RCC 7860 (cell line): Measurements from ENCODE around the gene ARAP2.

Experiments used
- DNase-seq: peaks from one replicate; pipeline ENCODE4 v3.0.0-alpha.2; 2015; ENCODE audit warnings: low spot score
- FAIRE-seq: peaks from 2 replicates; lab custom pipeline; 2012; peaks lifted over from hg19 to GRCh38; lab: Jason Lieb, UNC

ARAP2 gene

DNA sequence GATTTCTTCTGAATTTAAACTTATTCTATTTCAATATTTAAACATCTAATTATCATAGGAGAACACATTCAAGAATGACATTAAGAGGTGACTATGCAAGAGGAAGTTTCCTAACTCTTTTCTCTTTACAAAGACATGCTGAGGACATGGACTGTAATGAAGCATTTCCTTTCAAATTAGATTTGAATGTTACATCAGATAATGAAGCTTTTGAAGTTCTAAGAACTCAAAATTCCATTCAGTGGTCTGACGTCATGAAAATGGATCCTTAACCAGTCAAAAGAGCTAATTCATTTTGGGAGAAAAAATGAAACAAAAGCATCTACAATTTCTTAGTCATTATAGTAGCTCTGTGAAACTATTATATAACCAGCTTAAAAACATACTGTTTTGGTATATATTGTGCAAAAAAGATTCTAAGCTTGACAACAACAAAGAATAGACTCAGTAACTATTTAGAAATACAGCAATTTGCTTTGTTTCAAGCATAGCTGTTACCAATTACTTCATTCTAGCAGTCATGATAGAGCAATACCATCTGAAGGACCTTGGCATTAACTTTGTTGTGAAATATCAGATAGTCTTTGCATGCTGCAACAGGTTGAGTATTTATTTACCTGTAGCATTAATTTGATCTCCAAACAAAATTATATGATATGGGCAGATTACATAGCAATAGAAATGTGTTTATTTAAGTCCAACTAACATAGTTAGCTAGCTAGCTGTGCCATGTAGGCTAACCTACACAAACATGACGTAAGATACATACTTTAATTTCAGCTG lies 23.4 kb upstream of the ARAP2 start:
- no peak for FAIRE-seq
- no peak for DNase-seq

DNA sequence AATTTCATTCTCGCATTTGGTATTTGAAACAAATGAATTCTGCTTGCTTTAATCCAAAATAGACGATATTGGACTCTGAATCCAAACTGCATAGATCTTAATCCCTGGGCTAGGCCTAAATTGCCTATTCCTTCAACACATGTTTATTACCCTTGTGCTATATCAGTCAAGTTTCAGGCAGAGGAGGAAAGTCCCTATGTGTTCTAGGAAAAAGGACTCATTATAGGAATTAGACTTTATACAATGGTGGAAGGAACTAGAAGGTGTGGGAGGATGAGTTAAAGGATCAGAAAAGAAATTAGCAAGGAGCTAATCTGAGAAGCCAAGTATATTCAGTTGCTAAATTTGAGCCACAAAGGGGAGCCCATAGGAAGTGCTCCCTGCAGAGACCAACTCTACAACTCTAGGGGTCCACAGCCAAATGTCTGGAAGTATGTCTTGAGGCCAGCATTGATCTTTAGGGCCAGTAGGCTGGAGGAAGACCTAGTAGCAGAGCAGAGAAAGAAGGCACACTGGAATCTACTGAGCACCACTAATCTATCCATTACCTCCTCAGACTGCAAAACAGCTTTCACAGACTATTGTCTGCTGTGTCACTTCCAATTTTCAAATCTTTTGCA lies 20.0 kb upstream of the ARAP2 start:
- no peak for FAIRE-seq
- DNase-seq = no peak

DNA sequence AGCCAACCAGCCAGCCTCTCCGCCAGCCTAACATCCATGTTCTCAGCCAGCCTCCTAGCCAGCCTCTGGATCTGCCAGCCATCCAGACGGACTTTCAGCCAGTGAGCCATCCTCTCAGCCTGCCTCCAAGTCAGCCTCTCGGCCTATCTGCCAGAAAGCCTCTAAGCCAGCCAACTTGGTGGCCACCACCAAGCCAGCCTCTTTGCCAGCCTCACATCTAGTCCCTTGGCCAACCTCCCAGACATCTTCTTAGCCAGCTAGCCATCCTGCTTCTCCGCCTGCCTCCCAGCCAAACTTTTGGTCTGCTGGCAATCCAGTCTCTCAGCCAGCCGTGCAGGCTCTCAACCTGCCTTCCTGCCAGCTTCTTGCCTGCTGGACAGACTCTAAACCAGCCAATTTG lies 16.4 kb upstream of the ARAP2 start:
- DNase-seq (no peak), FAIRE-seq (no peak)

GRCh38 chr4:36256398-36256891 lies 12.1 kb upstream of the ARAP2 start:
- DNase-seq (no peak), FAIRE-seq (no peak)

DNA sequence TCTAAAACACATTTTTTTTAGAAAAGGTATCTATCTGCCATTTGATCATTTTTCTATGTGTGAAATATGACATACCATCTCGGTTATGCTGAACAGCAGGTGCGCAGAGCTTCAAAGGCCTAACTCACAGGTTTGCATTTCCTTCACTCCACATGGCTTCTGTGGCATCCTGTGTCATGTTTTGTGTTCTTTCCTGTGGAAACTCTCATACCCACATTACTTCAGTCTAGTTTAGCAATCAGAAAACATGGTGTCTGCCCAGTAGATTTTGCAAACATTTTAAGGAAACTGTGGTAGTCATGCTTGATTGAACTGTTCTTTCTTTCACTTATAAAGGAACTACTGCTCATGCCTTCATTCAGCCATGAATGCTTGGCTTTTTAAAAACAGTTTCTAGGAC lies 11.3 kb upstream of the ARAP2 start:
- FAIRE-seq = no peak
- no peak for DNase-seq

GRCh38 chr4:36254371-36254770 lies 10.1 kb upstream of the ARAP2 start:
- FAIRE-seq (no peak), DNase-seq (no peak)

DNA sequence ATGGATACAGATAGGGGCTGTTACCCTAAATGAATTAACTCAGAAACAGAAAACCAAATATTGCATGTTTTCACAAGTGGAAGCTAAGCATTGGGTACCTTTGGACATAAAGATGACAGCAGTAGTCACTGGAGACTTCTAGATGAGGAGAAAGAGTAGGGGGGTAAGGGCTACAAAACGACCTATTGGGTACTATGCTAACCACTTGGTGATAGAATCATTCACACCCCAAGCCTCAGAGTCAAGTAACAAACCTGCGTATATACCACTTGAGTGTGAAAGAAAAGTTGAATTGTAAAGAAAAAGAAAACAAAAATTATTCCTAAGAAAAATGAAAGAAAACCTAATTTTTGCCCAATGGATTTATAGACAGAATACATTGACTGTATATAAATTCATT lies 7.7 kb upstream of the ARAP2 start:
- DNase-seq = no peak
- no peak for FAIRE-seq

- FAIRE-seq = no peak
- DNase-seq = no peak
Observed at GRCh38 chr4:36249610-36250009, 5.3 kb upstream of the ARAP2 start.

GRCh38 chr4:36243355-36244256 lies 708 bp downstream of the ARAP2 start:
- peak; percentile 26 for DNase-seq

GRCh38 chr4:36242629-36243354 lies 1.5 kb downstream of the ARAP2 start:
- no peak for DNase-seq
- FAIRE-seq = peak; percentile 34

More at GRCh38 chr4:36243355-36244256, 708 bp downstream of the ARAP2 start:
- no peak for FAIRE-seq

GRCh38 chr4:36241771-36242170 lies 2.5 kb downstream of the ARAP2 start:
- DNase-seq (no peak), FAIRE-seq (no peak)

DNA sequence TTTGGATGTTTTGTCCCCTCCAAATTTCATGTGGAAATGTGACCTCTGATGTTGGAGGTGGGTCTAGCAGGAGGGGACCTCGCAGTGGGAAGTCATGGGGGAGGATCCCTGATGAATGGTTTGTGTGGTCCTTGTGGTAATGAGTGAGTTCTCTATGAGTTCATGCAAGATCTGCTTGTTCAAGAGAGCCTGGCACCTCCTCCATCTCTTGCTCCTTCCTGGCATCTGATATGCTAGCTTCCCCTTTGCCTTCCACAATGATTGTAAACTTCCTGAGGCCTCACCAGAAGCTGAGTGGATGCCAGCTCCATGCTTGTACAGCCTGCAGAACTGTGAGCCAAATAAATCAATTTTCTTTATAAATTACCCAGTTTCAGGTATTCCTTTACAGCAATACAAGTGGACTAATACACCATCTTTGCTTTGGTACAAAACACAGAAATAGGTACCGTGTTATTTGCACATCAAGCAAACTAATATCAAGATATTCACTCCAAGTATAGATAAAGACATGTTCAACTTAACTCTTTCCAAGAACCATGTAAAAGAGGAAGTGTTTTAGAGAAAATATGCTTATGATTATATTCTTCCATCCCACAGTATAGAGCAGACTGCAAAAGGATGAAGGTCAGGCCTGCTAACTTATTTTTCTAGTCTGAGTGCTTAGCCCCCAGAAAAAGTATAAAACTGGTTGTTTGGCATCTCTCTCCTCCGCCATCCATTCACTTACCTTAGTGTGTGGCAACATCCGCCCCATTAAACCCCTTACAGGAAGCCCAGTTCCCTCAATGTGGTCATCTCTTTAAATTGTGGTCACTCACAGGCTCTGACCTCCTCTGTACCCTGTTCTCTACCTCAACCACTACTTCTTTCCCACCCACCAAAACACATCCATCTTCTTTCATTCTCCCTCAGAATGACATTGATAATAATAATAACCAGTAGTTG lies 6.7 kb downstream of the ARAP2 start:
- FAIRE-seq = no peak

DNA sequence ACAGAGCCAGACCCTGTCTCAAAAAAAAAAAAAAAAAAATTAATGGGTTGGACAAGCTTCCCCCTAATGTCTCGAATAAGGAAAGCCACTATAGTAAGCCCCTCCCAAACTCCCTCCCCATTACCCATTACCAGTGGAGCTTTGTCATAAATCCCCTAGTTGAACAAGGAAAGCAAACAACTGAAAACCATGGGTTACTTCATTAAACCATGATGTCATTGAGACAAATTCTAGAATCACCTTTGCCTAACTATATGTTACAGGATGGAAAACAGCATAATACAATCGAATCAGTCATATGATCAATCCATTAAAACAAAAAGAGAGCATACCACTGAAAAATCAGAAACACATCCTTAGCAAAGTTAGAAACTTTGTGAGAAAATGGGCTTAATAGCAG lies 8.2 kb downstream of the ARAP2 start:
- FAIRE-seq (no peak), DNase-seq (no peak)

More for the DNA sequence above, 6.7 kb downstream of the ARAP2 start:
- no peak for DNase-seq

GRCh38 chr4:36235306-36235705 lies 9.0 kb downstream of the ARAP2 start:
- FAIRE-seq = no peak
- DNase-seq = peak; percentile 53

GRCh38 chr4:36233567-36234266 lies 10.6 kb downstream of the ARAP2 start:
- FAIRE-seq = no peak
- no peak for DNase-seq

- FAIRE-seq (no peak), DNase-seq (no peak)
Observed at GRCh38 chr4:36230534-36230933, 13.8 kb downstream of the ARAP2 start.

DNA sequence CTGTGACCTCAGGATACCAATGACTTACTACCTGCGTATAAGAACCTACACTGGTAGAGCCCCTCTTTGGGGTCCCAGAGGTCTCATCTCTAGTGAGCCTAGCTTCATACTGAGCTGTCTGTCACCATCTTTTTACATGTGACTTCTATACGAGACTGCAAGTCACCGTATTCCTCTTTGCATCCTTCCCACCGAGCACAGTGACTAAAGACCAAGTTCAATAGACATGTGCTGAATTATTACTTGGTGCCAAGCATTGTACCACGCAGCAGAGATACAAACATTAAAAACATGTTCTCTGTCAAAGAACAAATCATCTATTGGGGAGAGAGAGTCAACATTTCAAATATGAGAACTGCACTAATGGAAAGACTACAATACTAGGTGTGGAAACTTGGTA lies 16.4 kb downstream of the ARAP2 start:
- DNase-seq = no peak
- FAIRE-seq = no peak

- FAIRE-seq (no peak), DNase-seq (no peak)
Observed at GRCh38 chr4:36226430-36227227, 17.7 kb downstream of the ARAP2 start.
